RWPE2 (cell line): ENCODE results near the gene MYO18A.

Experiments used
- ATAC-seq: fragments of 200-7000 bp; cut with Tn5 transposase; 3 replicates; pipeline ENCODE4 v1.9.1; 2021; ENCODE audit warnings: low read depth
- DNase-seq: peaks from one replicate; pipeline ENCODE4 v3.0.0-alpha.2; 2020; ENCODE audit warnings: low spot score
- H3K27ac ChIP-seq: fragments of 450-650 bp; 2 replicates; pipeline ENCODE4 v1.5.1; 2017; ENCODE audit warnings: mild to moderate bottlenecking; ENCODE audit not compliant: poor library complexity, severe bottlenecking
- H3K27me3 ChIP-seq: fragments of 250-450 bp; sonication (Bioruptor Pico); 2 replicates; pipeline ENCODE4 v1.5.1; 2021; ENCODE audit warnings: mild to moderate bottlenecking, moderate library complexity; ENCODE audit not compliant: insufficient read depth, poor library complexity, severe bottlenecking
- H3K36me3 ChIP-seq: fragments of 250-450 bp; sonication (Bioruptor Pico); 2 replicates; pipeline ENCODE4 v1.5.1; 2020; ENCODE audit warnings: low read depth, mild to moderate bottlenecking, moderate library complexity
- H3K4me1 ChIP-seq: fragments of 250-450 bp; sonication (Bioruptor Pico); 2 replicates; pipeline ENCODE4 v1.5.1; 2021; ENCODE audit warnings: mild to moderate bottlenecking, moderate library complexity; ENCODE audit not compliant: insufficient read depth, poor library complexity, severe bottlenecking
- H3K4me3 ChIP-seq: fragments of 250-450 bp; sonication (Bioruptor Pico); 2 replicates; pipeline ENCODE4 v1.5.1; 2021; ENCODE audit warnings: mild to moderate bottlenecking, moderate library complexity; ENCODE audit not compliant: severe bottlenecking
- H3K9me3 ChIP-seq: fragments of 250-450 bp; sonication (Bioruptor Pico); 2 replicates; pipeline ENCODE4 v1.5.1; 2021; ENCODE audit warnings: mild to moderate bottlenecking, moderate library complexity; ENCODE audit not compliant: severe bottlenecking
- CTCF ChIP-seq: fragments of 450-650 bp; IDR thresholded peaks from one replicate; pipeline ENCODE4 v1.5.1; 2017; ENCODE audit warnings: mild to moderate bottlenecking, moderate library complexity; ENCODE audit not compliant: poor library complexity, severe bottlenecking

MYO18A gene

GRCh38 chr17:29059281-29059680 is 120.9 kb downstream of the MYO18A start:
- ATAC-seq = peak; percentile 75
- no peak for DNase-seq
- Histone ChIP-seq H3K9me3 (no peaks in the 10 kb centered on the region), H3K36me3 (no peaks in the 10 kb centered on the region), H3K4me3 (no peak overlapping the region), H3K27ac (no peak overlapping the region), H3K4me1 (no peaks in the 10 kb centered on the region), H3K27me3 (no peaks in the 10 kb centered on the region)
- no peak for TF ChIP-seq CTCF

GRCh38 chr17:29058391-29058790 is 121.8 kb downstream of the MYO18A start:
- DNase-seq (no peak), ATAC-seq (no peak)
- H3K9me3 ChIP-seq = no peaks in the 10 kb centered on the region
- H3K27me3 ChIP-seq = no peaks in the 10 kb centered on the region
- H3K4me1 ChIP-seq = no peaks in the 10 kb centered on the region
- H3K36me3 ChIP-seq = no peaks in the 10 kb centered on the region
- H3K4me3 ChIP-seq = no peak overlapping the region
- no peak overlapping the region for H3K27ac ChIP-seq
- no peak for TF ChIP-seq CTCF

- DNase-seq = no peak
- Histone ChIP-seq H3K27ac (no peak overlapping the region), H3K9me3 (no peaks in the 10 kb centered on the region), H3K27me3 (no peaks in the 10 kb centered on the region), H3K4me1 (no peaks in the 10 kb centered on the region), H3K4me3 (no peak overlapping the region), H3K36me3 (no peaks in the 10 kb centered on the region)
- TF ChIP-seq CTCF = no peak
- no peak for ATAC-seq
Measured at GRCh38 chr17:29057361-29057760, 122.8 kb downstream of the MYO18A start.

GRCh38 chr17:29054835-29055234 is 125.4 kb downstream of the MYO18A start:
- no peak for DNase-seq
- H3K36me3 ChIP-seq = no peaks in the 10 kb centered on the region
- no peak for TF ChIP-seq CTCF
- no peak overlapping the region for H3K4me3 ChIP-seq
- no peaks in the 10 kb centered on the region for H3K27me3 ChIP-seq
- no peak overlapping the region for H3K27ac ChIP-seq
- no peaks in the 10 kb centered on the region for H3K9me3 ChIP-seq
- ATAC-seq = no peak
- no peaks in the 10 kb centered on the region for H3K4me1 ChIP-seq

GRCh38 chr17:29051731-29052130 is 128.5 kb downstream of the MYO18A start:
- Histone ChIP-seq H3K4me3 (no peak overlapping the region), H3K9me3 (no peaks in the 10 kb centered on the region), H3K4me1 (no peaks in the 10 kb centered on the region), H3K36me3 (no peaks in the 10 kb centered on the region), H3K27me3 (no peaks in the 10 kb centered on the region), H3K27ac (no peak overlapping the region)
- DNase-seq = no peak
- no peak for TF ChIP-seq CTCF
- ATAC-seq = no peak
